ENCODE data around the gene COQ4.

The COQ4 gene

GRCh38 chr9:128286440-128286839 lies 36.2 kb upstream of the COQ4 start:
- TF ChIP-seq SIN3A (IDR thresholded peaks at IDR 0.05; ENCODE audit: borderline replicate concordance, insufficient read depth, low read length) (no peak), REST (IDR thresholded peaks at IDR 0.05; ENCODE audit: insufficient read depth in 1 of 2, low read depth in 2 of 2, low read length in 2 of 2) (no peak), FOXP2 (optimal IDR thresholded peaks at IDR 0.05; ENCODE audit: borderline replicate concordance, extremely low read depth, extremely low read length, insufficient read depth) (no peak)

GRCh38 chr9:128288273-128289004 lies 34.2 kb upstream of the COQ4 start:
- TF ChIP-seq SIN3A (IDR thresholded peaks at IDR 0.05; ENCODE audit: borderline replicate concordance, insufficient read depth, low read length), result no peak
- no peak for TF ChIP-seq FOXP2 (optimal IDR thresholded peaks at IDR 0.05; ENCODE audit: borderline replicate concordance, extremely low read depth, extremely low read length, insufficient read depth)
- TF ChIP-seq TAF1 (IDR thresholded peaks at IDR 0.05; ENCODE audit: borderline replicate concordance, insufficient read depth, low read length), result no peak
- TF ChIP-seq REST (IDR thresholded peaks at IDR 0.05; ENCODE audit: insufficient read depth in 1 of 2, low read depth in 2 of 2, low read length in 2 of 2), result no peak
- no peak for TF ChIP-seq POLR2AphosphoS5 (IDR thresholded peaks at IDR 0.05; ENCODE audit: low read depth, low read length)

- TF ChIP-seq REST (IDR thresholded peaks at IDR 0.05; ENCODE audit: insufficient read depth in 1 of 2, low read depth in 2 of 2, low read length in 2 of 2), result no peak
- no peak for TF ChIP-seq POLR2AphosphoS5 (IDR thresholded peaks at IDR 0.05; ENCODE audit: low read depth, low read length)
- no peak for TF ChIP-seq FOXP2 (optimal IDR thresholded peaks at IDR 0.05; ENCODE audit: borderline replicate concordance, extremely low read depth, extremely low read length, insufficient read depth)
- no peak for TF ChIP-seq SIN3A (IDR thresholded peaks at IDR 0.05; ENCODE audit: borderline replicate concordance, insufficient read depth, low read length)
- TF ChIP-seq TAF1 (IDR thresholded peaks at IDR 0.05; ENCODE audit: borderline replicate concordance, insufficient read depth, low read length), result no peak
Observed at GRCh38 chr9:128292009-128292408, 30.6 kb upstream of the COQ4 start.

- TF ChIP-seq FOXP2 (optimal IDR thresholded peaks at IDR 0.05; ENCODE audit: borderline replicate concordance, extremely low read depth, extremely low read length, insufficient read depth) (no peak), POLR2AphosphoS5 (IDR thresholded peaks at IDR 0.05; ENCODE audit: low read depth, low read length) (no peak), REST (IDR thresholded peaks at IDR 0.05; ENCODE audit: insufficient read depth in 1 of 2, low read depth in 2 of 2, low read length in 2 of 2) (no peak), TAF1 (IDR thresholded peaks at IDR 0.05; ENCODE audit: borderline replicate concordance, insufficient read depth, low read length) (no peak), SIN3A (IDR thresholded peaks at IDR 0.05; ENCODE audit: borderline replicate concordance, insufficient read depth, low read length) (no peak)
Observed at GRCh38 chr9:128293091-128293490, 29.5 kb upstream of the COQ4 start.

All from PFSK-1 (cell line).